AG09309 (cell line): ENCODE results near the gene CRYL1.
A peak's percentile ranks its signal among the peaks of the same experiment; 100 is the strongest.

Experiments used
- DNase-seq: peaks from one replicate; pipeline ENCODE4 v3.0.0-alpha.2; 2010; ENCODE audit warnings: low read depth
- H3K4me3 ChIP-seq: 2 replicates; pipeline ENCODE4 v1.5.1; 2011; ENCODE audit warnings: mild to moderate bottlenecking, low read depth, low read length, moderate library complexity; ENCODE audit not compliant: control insufficient read depth
- TF ChIP-seq, protein P1 (sequence below): IDR thresholded peaks from 2 replicates; pipeline ENCODE4 v1.5.1; 2011; ENCODE audit warnings: mild to moderate bottlenecking, low read depth, low read length, inconsistent platforms; ENCODE audit not compliant: insufficient read depth, control insufficient read depth; ENCODE audit errors: missing control alignments

CRYL1 gene

DNA sequence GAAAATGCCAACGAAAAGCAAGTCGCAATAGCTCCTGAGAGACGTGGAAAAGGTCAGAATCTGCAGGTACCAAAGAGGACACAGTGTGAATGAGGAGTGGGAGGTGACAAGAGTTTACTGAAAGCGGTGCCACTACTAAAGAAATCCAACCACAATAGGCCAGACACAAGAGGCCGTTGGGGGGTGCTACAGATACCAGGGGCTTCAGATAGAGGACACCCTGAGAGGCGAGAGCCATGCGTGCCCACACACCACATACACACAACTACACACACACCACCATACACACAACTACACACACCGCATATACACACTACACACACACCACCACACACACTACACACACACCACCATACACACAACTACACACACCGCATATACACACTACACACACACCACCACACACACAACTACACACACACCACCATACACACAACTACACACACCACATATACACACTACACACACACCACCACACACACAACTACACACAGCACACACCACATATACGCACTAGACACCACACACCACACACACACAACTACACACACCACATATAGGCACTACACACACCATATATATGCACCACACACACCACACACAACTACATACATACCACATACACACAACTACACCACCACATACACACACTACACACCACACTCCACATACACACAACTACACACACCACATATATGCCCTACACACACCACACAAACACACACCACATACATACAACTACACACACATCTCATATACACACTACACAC is 28.5 kb downstream of the CRYL1 start:
- TF ChIP-seq, protein P1, sequence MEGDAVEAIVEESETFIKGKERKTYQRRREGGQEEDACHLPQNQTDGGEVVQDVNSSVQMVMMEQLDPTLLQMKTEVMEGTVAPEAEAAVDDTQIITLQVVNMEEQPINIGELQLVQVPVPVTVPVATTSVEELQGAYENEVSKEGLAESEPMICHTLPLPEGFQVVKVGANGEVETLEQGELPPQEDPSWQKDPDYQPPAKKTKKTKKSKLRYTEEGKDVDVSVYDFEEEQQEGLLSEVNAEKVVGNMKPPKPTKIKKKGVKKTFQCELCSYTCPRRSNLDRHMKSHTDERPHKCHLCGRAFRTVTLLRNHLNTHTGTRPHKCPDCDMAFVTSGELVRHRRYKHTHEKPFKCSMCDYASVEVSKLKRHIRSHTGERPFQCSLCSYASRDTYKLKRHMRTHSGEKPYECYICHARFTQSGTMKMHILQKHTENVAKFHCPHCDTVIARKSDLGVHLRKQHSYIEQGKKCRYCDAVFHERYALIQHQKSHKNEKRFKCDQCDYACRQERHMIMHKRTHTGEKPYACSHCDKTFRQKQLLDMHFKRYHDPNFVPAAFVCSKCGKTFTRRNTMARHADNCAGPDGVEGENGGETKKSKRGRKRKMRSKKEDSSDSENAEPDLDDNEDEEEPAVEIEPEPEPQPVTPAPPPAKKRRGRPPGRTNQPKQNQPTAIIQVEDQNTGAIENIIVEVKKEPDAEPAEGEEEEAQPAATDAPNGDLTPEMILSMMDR: no peak
- no peak for DNase-seq
- no peak overlapping the region for H3K4me3 ChIP-seq

DNA sequence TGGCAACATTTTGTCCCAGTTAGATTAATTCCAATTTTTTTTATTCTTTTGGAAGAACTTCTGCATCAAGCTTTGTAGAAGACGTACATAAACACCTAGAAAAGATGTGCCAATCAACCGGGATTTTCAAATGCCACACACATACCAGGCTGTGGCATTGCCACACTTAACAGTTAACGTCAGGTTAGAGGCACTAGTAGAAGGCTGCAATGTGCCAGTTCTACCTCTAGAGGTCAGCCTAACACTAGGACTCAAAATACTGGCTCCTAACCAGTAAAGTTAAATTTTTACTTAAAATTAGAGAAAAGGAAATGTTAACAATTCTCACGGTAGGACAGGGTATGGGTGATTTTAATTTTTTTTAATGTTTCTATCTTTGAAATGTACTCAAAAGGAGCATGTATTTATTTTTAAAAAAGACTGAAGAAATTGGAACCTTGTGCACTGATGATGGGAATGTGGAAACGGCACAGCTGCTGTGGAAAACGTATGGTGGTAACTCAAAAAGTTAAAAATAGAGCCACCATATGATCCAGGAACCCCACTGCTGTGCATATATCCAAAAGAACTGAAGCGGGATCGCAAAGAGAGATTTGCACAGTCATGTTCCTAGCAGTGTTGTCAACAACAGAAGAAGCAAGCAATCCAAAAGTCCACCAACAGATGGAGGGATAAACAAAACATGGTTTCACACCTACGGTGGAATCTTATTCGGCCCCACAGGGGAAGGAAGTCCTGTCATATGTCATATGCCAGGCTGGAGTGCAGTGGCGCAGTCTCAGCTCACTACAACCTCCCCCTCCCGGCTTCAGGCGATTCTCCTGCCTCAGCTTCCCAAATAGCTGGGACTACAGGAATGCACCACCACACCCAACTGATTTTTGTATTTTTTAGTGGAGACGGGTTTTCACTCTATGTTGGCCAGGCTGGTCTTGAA is 30.3 kb downstream of the CRYL1 start:
- no peak overlapping the region for H3K4me3 ChIP-seq
- DNase-seq: peak; percentile 43
- TF ChIP-seq, protein P1: peak; percentile 87

DNA sequence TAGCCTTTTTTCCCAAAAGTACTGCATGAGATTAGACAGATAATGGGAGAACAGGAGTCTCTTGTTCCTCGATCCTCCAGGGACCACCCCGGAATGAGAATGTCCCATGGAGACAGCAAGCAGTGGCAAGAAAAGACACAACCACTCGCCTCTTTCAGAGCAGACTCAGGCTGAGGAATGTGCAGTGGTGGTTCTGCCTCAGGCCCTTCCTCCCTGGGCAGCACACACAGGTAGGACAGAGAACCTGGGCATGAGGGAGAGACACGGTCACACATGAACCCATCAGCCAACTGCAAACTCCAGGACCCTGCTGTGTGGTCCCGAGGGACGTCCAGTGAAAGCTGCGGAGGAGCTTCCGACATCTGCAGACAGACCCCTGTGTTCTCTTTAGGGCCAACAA is 31.0 kb downstream of the CRYL1 start:
- TF ChIP-seq, protein P1: no peak
- DNase-seq: no peak
- no peak overlapping the region for H3K4me3 ChIP-seq

DNA sequence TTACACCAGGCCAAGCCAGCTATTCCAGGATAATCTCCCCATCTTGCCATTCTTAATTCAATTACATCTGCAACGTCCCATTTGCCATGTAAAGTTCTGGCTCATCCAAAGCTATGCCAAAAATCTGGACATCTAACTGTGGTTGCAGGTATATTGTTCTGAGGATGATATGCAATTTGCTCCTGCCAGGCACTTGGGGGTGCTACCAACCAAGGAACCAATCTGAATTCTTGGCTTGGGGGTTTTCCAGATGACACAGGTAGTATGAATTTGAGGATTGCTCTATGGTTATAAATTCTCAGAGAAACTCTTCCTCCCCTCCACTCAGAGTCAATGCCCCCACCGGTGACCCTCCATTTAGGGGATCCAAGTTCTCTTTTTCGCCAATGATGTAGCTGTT is 33.0 kb downstream of the CRYL1 start:
- TF ChIP-seq, protein P1: peak; percentile 52
- no peak for DNase-seq
- no peak overlapping the region for H3K4me3 ChIP-seq

DNA sequence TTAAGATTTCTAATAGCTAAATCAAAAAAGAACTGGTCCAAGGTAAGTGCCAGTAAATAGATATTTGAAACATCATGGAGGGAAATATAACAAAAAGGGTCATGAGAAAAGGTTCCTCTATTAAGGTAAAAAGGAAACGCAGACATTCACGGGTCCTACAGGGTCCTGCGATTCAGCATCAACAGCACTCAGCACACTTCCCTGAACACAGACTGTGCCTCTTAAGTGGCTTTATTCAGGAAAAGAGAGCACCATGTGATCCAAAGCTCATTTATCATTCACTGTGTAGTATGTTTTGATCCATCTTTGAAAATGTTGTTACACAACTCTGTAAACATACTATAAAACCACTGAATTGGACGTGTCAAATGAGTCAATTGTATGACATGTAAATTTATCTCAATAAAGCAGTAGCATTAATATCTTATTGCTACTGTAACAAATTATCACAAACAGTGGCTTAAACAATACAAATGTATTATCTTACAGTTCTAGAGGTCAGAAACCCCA is 33.7 kb downstream of the CRYL1 start:
- TF ChIP-seq, protein P1: no peak
- no peak for DNase-seq
- H3K4me3 ChIP-seq: no peak overlapping the region

DNA sequence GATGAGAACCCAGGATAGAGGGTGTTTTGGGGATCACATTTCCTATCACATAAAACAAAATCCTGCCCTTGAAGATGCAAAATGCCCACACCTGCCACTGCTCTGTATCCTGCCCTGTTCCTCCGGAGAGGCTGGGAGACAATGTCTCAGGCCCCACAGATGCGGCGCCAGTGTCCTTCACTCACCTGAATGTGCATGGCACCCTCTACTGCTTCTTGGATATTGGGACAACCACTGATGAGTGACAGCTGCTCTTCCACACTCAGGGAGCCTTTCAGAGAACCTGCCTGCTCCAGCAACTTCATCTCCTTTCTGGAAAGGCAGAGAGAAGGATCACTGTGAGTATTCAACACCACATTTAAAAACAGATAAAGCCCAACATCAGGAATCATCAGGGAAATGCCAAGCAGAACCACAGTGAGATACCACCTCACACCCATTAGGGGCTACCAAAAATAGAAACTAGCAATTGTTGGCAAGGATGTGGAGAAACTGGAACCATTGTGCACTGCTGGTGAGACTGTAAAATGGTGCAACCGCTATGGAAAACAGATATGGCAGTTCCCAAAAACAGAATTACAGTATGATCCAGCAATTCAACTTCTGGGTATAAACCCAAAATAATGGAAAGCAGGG is 36.4 kb downstream of the CRYL1 start:
- TF ChIP-seq, protein P1: peak; percentile 69
- H3K4me3 ChIP-seq: no peak overlapping the region
- DNase-seq: no peak
